Measurements from ENCODE around the gene DAB1.

DAB1 gene

DNA sequence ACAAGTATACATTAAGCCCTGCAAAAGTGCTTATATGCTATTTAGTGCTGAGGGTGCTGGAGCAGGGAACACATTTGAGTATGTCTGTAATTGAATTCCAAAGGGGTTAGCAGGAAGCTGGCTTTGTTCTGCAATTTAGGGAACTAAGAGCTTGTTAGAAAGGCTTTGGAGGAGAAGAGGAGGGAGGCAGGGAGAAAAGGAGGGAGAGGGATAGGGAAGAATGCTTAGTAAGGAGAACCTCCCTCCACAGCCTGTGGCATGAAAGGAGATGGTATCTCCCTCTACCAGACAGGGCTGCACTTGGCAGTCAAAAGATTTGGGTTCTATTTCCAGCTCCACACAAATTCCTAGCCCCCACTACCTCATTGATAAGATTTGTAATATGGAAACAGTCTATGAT, 217.8 kb downstream of the DAB1 start:
- no peak for DNase-seq (ENCODE audit: low read depth in 2 of 2)
- TF ChIP-seq, protein P1, sequence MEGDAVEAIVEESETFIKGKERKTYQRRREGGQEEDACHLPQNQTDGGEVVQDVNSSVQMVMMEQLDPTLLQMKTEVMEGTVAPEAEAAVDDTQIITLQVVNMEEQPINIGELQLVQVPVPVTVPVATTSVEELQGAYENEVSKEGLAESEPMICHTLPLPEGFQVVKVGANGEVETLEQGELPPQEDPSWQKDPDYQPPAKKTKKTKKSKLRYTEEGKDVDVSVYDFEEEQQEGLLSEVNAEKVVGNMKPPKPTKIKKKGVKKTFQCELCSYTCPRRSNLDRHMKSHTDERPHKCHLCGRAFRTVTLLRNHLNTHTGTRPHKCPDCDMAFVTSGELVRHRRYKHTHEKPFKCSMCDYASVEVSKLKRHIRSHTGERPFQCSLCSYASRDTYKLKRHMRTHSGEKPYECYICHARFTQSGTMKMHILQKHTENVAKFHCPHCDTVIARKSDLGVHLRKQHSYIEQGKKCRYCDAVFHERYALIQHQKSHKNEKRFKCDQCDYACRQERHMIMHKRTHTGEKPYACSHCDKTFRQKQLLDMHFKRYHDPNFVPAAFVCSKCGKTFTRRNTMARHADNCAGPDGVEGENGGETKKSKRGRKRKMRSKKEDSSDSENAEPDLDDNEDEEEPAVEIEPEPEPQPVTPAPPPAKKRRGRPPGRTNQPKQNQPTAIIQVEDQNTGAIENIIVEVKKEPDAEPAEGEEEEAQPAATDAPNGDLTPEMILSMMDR (IDR thresholded peaks at IDR 0.05; ENCODE audit: low read depth, low read length) = no peak

DNA sequence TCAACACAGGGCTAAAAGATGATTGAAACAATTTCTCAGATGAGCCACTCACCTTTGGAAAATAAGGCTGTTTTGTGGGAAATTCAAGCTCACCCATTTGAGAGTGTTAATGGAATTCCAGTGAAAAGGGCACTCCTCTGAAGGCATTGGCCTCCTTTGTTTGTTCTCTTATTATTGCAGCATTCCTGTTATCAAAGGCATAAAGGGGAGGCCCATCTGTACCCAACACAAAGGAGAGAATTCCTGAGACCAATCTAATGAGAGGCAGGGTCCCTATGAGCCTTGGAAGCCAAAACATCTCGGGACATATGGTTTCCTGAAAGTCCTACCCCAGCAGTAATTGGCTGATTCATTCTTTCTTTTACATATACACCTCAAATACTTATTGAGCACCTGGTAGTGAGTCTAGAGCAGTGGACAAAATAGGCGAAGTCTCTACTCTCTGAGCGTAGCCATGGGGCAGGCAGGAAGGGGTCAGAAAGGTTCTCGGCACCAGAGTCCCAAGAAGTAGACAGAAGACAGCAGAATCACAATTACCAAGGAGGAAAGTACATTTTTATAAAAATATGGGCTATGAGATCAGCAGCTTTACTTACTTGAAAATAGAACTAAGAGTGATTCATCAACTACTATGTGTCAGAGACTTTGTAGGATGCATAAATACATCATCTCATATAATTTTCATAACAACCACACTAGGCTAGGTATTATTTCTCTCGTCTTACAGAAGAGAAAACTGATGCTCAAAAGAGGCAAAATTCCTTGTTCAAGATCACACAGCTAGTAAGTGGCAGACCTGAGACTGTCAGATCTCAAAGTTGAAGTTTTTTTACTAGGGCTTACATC, 218.7 kb downstream of the DAB1 start:
- no peak for DNase-seq (ENCODE audit: low read depth in 2 of 2)
- H3K4me3 ChIP-seq (replicated peaks in 1 of 2; ENCODE audit: low read depth in 2 of 2, low read length in 2 of 2) = no peak overlapping the region
- TF ChIP-seq, protein P1 (IDR thresholded peaks at IDR 0.05; ENCODE audit: low read depth, low read length) = no peak

More for the DNA sequence above, 217.8 kb downstream of the DAB1 start:
- H3K4me3 ChIP-seq (replicated peaks in 1 of 2; ENCODE audit: low read depth in 2 of 2, low read length in 2 of 2) = no peak overlapping the region

DNA sequence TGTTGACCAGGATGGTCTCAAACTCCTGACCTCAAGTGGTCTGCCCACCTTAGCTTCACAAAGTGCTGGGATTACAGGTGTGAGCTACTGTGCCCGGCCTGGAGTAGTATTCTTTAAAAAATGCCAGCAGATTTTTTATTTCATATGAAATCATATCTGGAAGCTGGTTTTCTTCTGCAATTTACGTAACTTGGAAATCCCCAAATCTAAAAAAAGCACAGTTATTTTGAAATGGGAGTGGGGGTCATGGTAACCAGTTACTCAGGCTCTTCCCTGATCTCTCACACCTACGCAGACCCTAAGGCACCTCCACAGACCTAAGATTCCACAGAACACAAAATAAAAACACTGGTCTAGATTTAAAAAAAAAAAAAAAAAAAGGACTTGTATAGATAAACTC, 219.8 kb downstream of the DAB1 start:
- no peak overlapping the region for H3K4me3 ChIP-seq (replicated peaks in 1 of 2; ENCODE audit: low read depth in 2 of 2, low read length in 2 of 2)
- no peak for DNase-seq (ENCODE audit: low read depth in 2 of 2)
- TF ChIP-seq, protein P1 (IDR thresholded peaks at IDR 0.05; ENCODE audit: low read depth, low read length) = no peak

DNA sequence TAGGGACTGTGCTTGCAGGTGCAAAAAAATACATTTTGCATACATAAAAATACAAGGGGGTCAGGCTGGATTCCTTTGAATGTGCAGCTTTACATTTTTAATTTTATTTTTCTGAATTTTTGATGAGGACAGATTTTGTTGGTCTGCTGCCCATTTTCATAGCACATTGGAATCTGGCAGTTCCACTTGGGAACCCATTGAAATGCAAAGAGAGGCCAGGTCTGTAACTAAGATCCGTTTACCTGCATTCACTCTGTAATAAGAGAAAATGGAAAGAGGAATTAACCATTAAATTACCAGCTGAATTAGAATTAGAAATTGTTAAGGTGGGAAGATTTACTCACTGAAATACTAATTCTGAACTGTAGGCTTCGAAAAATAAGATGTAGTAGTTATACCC, 221.6 kb downstream of the DAB1 start:
- no peak for DNase-seq (ENCODE audit: low read depth in 2 of 2)
- TF ChIP-seq, protein P1 (IDR thresholded peaks at IDR 0.05; ENCODE audit: low read depth, low read length) = no peak
- H3K4me3 ChIP-seq (replicated peaks in 1 of 2; ENCODE audit: low read depth in 2 of 2, low read length in 2 of 2) = no peak overlapping the region

DNA sequence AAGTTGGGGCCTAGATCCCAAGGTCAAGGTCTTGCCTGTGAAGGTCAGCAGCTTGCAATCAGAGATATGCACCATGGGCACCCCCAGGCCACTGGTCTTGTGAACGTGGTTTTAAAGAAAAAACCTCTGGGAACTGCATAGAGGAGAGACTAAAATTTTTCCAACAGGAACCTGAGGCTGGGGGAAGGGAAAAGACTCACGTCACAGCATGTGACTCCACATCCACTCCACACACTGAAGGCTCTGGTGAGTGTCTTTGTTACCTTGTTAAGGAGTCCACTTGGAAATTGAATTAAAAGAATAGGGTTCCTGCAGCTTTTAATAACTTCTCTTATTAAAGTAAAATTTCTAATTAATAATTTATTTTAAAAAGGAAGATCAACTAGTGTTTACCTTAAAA, 224.9 kb downstream of the DAB1 start:
- no peak for DNase-seq (ENCODE audit: low read depth in 2 of 2)
- no peak overlapping the region for H3K4me3 ChIP-seq (replicated peaks in 1 of 2; ENCODE audit: low read depth in 2 of 2, low read length in 2 of 2)
- TF ChIP-seq, protein P1 (IDR thresholded peaks at IDR 0.05; ENCODE audit: low read depth, low read length) = no peak

DNA sequence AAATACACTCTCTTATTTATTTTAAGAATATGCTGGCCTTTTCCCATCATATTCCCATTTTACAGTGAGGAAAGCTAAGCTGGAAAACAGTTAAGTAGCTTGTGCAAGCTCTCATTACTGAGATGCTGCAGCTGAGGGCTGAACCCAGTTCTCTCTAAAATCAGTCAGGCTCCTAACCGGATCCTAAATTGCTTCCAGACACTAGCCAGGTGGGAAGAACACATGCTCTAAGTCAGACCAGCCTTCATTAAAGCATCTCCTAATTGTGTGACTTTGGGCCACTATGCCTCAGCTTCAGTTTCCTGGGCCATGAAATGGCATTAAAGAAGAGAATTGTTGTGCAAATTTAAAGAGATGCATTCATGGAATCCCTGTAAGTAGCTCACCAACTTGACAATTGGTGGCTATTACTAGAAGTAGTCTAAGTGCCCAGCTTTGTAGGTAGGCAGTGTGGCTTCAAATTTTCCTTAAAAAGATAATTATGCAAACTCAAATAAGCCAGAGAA, 228.4 kb downstream of the DAB1 start:
- no peak overlapping the region for H3K4me3 ChIP-seq (replicated peaks in 1 of 2; ENCODE audit: low read depth in 2 of 2, low read length in 2 of 2)
- TF ChIP-seq, protein P1 (IDR thresholded peaks at IDR 0.05; ENCODE audit: low read depth, low read length) = no peak
- no peak for DNase-seq (ENCODE audit: low read depth in 2 of 2)

All from cardiac fibroblast (primary cell).